ENCODE data around the gene ANO10. TPM values are rescaled to one million over a fixed set of nuclear protein-coding genes. Genes with fewer than 3 reads are reported as not detected.
A peak's percentile ranks its signal among the peaks of the same experiment; 100 is the strongest.
"Not testable (repeated sequence)": the region's sequence is repeated elsewhere in the genome, so short reads cannot be mapped to it uniquely, and the experiment has no call there.

The ANO10 gene
- polyA plus RNA-seq, 3 donors: 32.4 to 41.3 (median 38.8) TPM

- no peak for DNase-seq (ENCODE audit: extremely low read depth in 1 of 11, low read depth in 9 of 11, low spot score in 4 of 11)
Measured at GRCh38 chr3:43637702-43638101, 15.9 kb upstream of the ANO10 start.

DNA sequence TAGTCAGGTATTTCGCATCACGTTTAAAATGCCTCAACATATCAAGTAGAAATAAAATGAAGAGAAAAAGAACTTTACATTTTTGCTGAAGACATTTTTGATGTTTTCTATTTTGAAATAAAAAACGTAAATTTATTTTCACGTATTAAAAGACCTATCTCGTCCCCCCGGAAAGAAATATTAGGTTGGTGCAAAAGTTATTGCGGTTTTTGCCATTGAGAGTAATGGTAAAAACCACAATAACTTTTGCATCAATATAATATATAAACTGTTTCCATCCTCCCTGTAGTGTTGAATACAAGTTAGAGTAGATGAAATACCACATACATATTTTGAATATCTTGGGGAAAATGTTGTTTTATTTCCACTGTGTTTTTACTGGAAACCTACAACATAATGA, 11.2 kb upstream of the ANO10 start:
- no peak for DNase-seq (ENCODE audit: extremely low read depth in 1 of 11, low read depth in 9 of 11, low spot score in 4 of 11)

DNA sequence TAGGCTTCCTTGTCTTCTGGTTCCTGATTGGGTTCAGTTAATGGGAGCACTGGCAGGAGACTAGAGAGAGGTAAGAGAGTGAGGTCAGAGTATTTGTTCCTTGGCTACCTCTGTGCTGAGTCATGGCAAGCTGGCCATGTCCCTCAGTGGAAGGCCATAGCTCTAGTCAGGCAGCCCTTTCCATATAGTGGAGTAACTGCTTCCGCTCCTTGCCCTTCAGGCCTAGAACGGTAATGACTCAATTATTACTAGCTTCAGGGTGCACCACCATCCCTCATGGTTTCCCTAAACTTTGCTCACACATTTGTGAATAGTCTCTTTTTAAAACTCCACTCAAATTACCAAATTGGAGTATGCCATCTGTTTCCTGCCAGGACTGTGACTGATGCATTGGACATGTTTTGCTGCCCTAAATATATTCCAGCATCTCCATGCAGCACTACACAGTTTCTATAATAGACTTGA, 10.5 kb upstream of the ANO10 start:
- no peak for DNase-seq (ENCODE audit: extremely low read depth in 1 of 11, low read depth in 9 of 11, low spot score in 4 of 11)

DNA sequence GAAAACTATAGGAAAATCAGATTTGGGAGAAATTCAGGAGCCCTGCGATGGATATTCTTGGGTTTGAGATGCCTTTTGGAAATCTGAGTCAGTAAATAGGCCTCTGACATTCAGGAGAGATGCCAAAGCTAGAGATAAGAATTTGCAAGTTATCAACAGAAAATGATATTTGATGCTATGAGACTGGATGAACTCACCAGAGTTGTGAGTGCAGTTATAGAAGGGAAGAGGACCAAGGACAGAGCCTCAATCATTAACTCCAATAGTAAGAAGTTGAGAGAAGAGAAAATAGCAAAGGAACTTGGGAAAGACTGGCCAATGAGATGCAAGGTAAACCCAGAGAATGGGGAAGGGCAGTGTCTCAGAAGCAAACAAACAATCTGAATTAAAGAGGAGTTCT, 7.9 kb upstream of the ANO10 start:
- DNase-seq (ENCODE audit: extremely low read depth in 1 of 11, low read depth in 9 of 11, low spot score in 4 of 11): no peak

GRCh38 chr3:43629257-43629656, 7.4 kb upstream of the ANO10 start:
- no peak for DNase-seq (ENCODE audit: extremely low read depth in 1 of 11, low read depth in 9 of 11, low spot score in 4 of 11)

DNA sequence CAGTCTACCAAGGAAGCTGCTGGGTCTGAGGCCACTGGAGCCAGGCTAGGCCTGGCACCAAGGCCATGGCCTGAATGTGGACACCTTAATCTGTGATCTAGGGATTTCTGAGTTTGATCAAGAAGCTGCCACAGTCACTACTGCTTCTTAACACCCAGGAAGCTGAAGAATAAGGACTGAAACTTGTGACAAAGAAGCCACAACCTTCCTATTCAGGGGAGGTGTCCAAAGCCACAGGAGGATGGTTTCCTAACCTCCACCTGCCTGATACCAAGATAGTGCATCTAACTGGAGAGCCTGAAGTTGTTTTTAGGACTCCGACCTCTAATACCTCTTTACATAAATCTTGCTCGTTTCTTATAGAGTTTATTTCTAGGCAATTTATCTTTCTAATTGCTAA, 5.5 kb upstream of the ANO10 start:
- DNase-seq (ENCODE audit: extremely low read depth in 1 of 11, low read depth in 9 of 11, low spot score in 4 of 11): no peak

GRCh38 chr3:43624619-43625305, 3.0 kb upstream of the ANO10 start:
- DNase-seq (ENCODE audit: extremely low read depth in 1 of 11, low read depth in 9 of 11, low spot score in 4 of 11): no peak

- peak in 5 of 11 donors; percentile 3 to 28 (median 16) for DNase-seq (ENCODE audit: extremely low read depth in 1 of 11, low read depth in 9 of 11, low spot score in 4 of 11)
Measured at GRCh38 chr3:43620831-43621655, 768 bp downstream of the ANO10 start.

DNA sequence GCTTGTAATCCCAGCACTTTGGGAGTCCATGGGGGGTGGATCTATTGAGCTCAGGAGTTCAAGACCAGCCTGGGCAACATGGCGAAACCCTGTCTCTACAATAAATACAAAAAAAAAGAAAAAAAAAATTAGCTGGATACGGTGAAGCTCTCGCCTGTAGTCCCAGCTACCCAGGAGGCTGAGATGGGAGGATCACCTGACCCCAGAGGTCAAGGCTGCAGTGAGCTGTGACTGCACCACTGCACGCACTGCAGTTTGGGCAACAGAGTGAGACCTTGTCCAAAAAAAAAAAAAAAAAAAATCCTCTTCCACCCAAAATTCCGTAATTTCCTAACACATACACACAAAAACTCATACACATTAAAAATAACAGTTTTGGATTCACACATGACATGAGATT, 2.2 kb downstream of the ANO10 start:
- DNase-seq (ENCODE audit: extremely low read depth in 1 of 11, low read depth in 9 of 11, low spot score in 4 of 11): no peak

GRCh38 chr3:43618142-43618541, 3.7 kb downstream of the ANO10 start:
- no peak for DNase-seq (ENCODE audit: extremely low read depth in 1 of 11, low read depth in 9 of 11, low spot score in 4 of 11)

- no peak for DNase-seq (ENCODE audit: extremely low read depth in 1 of 11, low read depth in 9 of 11, low spot score in 4 of 11)
Measured at GRCh38 chr3:43616034-43616433, 5.8 kb downstream of the ANO10 start.

DNA sequence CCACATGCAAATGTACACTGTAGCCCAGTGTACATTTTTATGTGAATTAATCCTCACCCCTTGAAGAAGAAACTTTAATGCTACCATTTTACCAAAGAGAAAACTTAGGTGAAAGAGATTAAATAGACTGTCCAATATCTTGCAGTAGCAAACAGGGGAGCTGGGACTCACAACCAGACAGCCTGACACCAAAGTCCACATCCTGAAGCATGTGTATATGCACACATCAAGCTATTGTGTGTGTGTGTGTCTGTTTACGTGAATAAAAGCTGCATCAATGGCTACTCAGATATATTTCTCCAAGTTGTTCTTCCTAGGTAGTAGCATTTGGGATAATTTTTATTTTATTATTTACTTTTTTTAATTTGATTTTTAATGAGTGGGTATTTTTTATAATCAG, 6.7 kb downstream of the ANO10 start:
- no peak for DNase-seq (ENCODE audit: extremely low read depth in 1 of 11, low read depth in 9 of 11, low spot score in 4 of 11)

GRCh38 chr3:43613976-43614375, 7.8 kb downstream of the ANO10 start:
- no peak for DNase-seq (ENCODE audit: extremely low read depth in 1 of 11, low read depth in 9 of 11, low spot score in 4 of 11)

GRCh38 chr3:43612419-43612818, 9.4 kb downstream of the ANO10 start:
- DNase-seq (ENCODE audit: extremely low read depth in 1 of 11, low read depth in 9 of 11, low spot score in 4 of 11): no peak

- DNase-seq (ENCODE audit: extremely low read depth in 1 of 11, low read depth in 9 of 11, low spot score in 4 of 11): no peak
Measured at GRCh38 chr3:43609406-43609805, 12.4 kb downstream of the ANO10 start.

DNA sequence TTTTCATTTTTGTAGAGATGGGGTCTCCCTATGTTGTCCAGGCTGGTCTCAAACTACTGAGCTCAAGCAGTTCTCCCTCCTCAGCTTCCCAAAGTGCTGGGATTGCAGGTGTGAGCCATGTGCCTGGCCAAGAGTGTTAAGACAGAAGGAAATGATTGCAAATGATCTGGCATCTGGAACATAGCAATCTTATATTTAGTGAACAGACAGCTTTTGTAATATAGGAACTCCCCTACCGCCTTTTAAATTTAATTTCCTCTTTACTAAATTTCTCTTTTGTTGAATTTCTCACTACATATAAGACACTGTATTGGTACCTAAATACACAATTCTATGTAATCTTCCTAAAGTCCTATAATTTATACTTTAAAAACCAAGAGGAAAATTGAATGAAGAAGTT, 13.1 kb downstream of the ANO10 start:
- DNase-seq (ENCODE audit: extremely low read depth in 1 of 11, low read depth in 9 of 11, low spot score in 4 of 11): no peak

- no peak for DNase-seq (ENCODE audit: extremely low read depth in 1 of 11, low read depth in 9 of 11, low spot score in 4 of 11)
Measured at GRCh38 chr3:43606284-43606683, 15.5 kb downstream of the ANO10 start.

GRCh38 chr3:43599959-43600358, 21.9 kb downstream of the ANO10 start:
- not testable (repeated sequence) for DNase-seq (ENCODE audit: extremely low read depth in 1 of 11, low read depth in 9 of 11, low spot score in 4 of 11)

DNA sequence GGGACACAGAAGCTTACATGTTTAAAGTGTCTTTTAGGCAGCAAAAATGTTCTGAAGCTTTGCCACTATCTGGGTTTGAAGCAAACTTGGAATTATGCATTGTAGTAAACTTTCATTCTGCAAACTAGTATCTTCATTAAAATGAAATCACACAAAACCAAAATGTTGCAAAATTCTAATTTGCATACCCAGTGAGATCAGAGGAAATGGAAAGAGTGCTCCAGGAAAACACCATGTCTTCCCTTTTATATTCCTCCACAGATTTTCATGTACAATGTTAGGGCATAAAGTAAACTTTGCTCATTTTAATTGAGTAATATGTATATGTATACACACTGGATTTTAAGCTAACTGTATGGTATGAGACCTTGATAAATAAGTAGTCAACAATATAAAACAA, 23.9 kb downstream of the ANO10 start:
- no peak for DNase-seq (ENCODE audit: extremely low read depth in 1 of 11, low read depth in 9 of 11, low spot score in 4 of 11)

DNA sequence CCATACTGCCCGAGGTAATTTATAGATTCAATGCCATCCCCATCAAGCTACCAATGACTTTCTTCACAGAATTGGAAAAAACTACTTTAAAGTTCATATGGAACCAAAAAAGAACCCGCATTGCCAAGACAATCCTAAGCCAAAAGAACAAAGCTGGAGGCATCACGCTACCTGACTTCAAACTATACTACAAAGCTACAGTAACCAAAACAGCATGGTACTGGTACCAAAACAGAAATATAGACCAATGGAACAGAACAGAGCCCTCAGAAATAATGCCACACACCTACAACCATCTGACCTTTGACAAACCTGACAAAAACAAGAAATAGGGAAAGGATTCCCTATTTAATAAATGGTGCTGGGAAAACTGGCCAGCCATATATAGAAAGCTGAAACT, 25.6 kb downstream of the ANO10 start:
- not testable (repeated sequence) for DNase-seq (ENCODE audit: extremely low read depth in 1 of 11, low read depth in 9 of 11, low spot score in 4 of 11)

DNA sequence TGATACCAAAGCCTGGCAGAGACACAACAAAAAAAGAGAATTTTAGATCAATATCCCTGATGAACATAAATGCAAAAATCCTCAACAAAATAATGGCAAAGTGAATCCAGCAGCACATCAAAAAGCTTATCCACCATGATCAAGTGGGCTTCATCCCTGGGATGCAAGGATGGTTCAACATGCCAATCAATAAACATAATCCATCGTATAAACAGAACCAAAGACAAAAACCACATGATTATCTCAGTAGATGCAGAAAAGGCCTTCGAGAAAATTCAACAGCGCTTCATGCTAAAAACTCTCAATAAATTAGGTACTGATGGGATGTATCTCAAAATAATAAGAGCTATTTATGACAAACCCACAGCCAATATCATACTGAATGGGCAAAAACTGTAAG, 26.5 kb downstream of the ANO10 start:
- not testable (repeated sequence) for DNase-seq (ENCODE audit: extremely low read depth in 1 of 11, low read depth in 9 of 11, low spot score in 4 of 11)
